ENCODE results near the gene CRAMP1. TPM values are rescaled to one million over a fixed set of nuclear protein-coding genes. Genes with fewer than 3 reads are reported as not detected.
"Not testable (repeated sequence)": the region's sequence is repeated elsewhere in the genome, so short reads cannot be mapped to it uniquely, and the experiment has no call there.

The CRAMP1 gene
- total RNA-seq, 1 donor from 2014 or later: 10.7 TPM

DNA sequence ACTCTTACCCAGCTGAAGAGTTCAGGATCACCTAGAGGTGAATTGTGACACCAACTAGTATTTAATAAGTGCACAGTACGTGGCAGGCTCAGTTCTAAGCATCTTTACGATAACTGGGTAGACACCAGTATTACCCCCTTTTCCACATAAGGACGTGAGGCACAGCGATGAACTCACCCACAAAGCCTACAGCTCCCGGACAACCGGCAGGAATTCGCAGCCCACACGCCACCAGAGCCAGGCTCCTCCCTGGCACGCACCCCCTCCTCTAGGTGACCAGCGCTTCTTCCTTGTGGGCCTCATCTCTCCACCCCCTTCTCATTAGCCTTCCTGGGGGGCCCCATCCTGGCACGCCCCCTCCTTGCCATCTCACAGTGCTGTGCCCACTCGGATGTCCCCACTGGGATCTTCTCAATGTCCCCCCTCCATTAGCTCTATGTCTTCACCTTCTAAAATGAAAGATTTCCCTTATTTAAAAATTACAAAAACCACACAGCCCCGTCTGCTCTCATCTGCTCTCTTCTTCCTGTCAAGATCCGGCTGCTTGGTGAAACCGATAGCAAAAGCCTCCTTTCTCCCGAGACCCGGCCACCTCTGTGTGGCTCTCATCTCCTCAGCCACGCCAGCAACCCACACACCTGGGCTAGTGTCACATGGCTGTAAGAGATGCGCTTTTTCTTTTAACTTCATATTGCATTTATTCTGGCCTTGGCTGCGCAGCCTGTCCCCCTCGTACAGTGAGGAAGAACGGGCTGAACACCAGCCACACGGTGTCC lies 21.0 kb upstream of the CRAMP1 start:
- no peak overlapping the region for H3K4me3 ChIP-seq (ENCODE audit: low read depth, low read length)
- DNase-seq (ENCODE audit: low read depth): no peak
- TF ChIP-seq, protein P1, sequence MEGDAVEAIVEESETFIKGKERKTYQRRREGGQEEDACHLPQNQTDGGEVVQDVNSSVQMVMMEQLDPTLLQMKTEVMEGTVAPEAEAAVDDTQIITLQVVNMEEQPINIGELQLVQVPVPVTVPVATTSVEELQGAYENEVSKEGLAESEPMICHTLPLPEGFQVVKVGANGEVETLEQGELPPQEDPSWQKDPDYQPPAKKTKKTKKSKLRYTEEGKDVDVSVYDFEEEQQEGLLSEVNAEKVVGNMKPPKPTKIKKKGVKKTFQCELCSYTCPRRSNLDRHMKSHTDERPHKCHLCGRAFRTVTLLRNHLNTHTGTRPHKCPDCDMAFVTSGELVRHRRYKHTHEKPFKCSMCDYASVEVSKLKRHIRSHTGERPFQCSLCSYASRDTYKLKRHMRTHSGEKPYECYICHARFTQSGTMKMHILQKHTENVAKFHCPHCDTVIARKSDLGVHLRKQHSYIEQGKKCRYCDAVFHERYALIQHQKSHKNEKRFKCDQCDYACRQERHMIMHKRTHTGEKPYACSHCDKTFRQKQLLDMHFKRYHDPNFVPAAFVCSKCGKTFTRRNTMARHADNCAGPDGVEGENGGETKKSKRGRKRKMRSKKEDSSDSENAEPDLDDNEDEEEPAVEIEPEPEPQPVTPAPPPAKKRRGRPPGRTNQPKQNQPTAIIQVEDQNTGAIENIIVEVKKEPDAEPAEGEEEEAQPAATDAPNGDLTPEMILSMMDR (IDR thresholded peaks at IDR 0.05; ENCODE audit: insufficient read depth, low read length, poor library complexity, severe bottlenecking): no peak
- H3K27me3 ChIP-seq (ENCODE audit: control insufficient read depth, insufficient read depth, low read length): no peaks in the 10 kb centered on the region
- no peaks in the 10 kb centered on the region for H3K36me3 ChIP-seq (ENCODE audit: control insufficient read depth, insufficient read depth, low read length)

DNA sequence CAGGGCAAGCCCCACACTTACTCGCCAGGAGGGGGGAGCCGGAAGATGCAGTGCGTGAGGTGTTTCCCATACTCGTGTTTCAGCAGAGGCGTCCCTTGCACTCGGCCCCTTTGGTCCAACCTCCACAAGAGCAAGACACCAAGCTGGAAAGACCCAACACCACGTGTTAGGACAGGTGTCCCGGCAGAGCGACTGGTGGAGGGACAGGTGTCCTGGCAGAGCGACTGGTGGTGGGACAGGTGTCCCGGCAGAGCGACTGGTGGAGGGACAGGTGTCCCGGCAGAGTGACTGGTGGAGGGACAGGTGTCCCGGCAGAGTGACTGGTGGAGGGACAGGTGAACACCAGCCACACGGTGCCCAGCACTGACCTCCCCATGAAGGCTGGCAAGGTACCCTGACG lies 19.7 kb upstream of the CRAMP1 start:
- TF ChIP-seq, protein P1 (IDR thresholded peaks at IDR 0.05; ENCODE audit: insufficient read depth, low read length, poor library complexity, severe bottlenecking): no peak
- peaks cover 2% of the 10 kb centered on the region for H3K36me3 ChIP-seq (ENCODE audit: control insufficient read depth, insufficient read depth, low read length)
- DNase-seq (ENCODE audit: low read depth): no peak
- H3K27me3 ChIP-seq (ENCODE audit: control insufficient read depth, insufficient read depth, low read length): no peaks in the 10 kb centered on the region
- H3K4me3 ChIP-seq (ENCODE audit: low read depth, low read length): no peak overlapping the region

DNA sequence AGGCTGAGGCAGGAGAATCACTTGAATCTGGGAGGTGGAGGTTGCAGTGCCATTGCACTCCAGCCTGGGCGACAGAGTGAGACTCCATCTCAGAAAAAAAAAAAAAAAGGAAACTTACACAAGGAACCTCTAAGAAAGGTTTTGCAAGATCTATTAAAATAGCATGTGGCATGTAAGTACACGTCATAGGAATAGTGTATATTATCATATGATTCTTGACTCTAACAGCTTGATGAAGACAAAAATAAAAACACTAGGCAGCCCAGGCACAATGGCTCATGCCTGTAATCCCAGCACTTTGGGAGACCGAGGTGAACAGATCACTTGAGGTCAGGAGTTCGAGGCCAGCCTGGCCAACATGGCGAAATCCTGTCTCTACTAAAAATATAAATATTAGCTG lies 16.6 kb upstream of the CRAMP1 start:
- not testable (repeated sequence) for H3K36me3 ChIP-seq (ENCODE audit: control insufficient read depth, insufficient read depth, low read length); DNase-seq (ENCODE audit: low read depth); H3K27me3 ChIP-seq (ENCODE audit: control insufficient read depth, insufficient read depth, low read length); H3K4me3 ChIP-seq (ENCODE audit: low read depth, low read length)

DNA sequence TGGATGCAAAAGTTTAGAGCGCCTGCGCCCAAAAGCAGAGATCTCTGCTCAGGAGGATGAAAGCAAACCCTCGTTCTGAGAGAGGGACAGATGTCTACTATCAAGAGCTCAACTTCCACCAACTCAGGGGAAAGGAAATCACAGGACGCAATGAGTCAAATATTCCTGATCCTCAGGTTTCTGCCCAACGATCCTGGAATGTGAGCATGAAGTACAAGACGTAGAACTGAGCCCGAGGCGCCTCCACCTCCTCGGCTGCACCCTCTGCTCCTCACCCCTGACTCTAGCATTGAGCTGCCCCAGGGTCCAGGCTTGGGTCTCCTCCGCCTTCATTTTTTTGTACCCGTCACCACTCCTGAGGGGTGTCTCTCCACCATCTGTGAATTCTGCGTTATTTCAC lies 15.6 kb upstream of the CRAMP1 start:
- TF ChIP-seq, protein P1 (IDR thresholded peaks at IDR 0.05; ENCODE audit: insufficient read depth, low read length, poor library complexity, severe bottlenecking): no peak
- DNase-seq (ENCODE audit: low read depth): no peak
- H3K4me3 ChIP-seq (ENCODE audit: low read depth, low read length): no peak overlapping the region
- peaks cover 3% of the 10 kb centered on the region for H3K36me3 ChIP-seq (ENCODE audit: control insufficient read depth, insufficient read depth, low read length)
- H3K27me3 ChIP-seq (ENCODE audit: control insufficient read depth, insufficient read depth, low read length): no peaks in the 10 kb centered on the region

DNA sequence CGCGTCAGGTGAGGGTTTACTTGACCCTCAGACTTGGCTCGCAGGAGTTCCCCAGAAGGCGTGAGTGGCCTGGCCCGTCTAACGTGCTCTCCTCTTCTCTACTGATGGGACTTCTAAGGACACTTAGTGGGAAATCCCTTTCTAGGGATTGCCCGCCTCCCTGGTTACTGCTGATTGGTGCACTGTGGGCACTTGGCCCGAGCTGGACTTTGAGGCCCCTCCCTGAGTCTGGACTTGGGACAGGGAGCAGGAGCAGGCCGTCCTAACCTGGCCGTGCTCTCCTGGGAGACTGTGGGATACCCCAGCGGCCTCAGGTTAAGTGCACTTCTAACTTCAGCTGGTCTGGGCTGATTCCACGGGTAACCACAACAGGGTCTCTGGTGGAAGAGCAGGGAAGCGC lies 15.0 kb upstream of the CRAMP1 start:
- Histone ChIP-seq H3K27me3 (ENCODE audit: control insufficient read depth, insufficient read depth, low read length) (no peaks in the 10 kb centered on the region), H3K4me3 (ENCODE audit: low read depth, low read length) (no peak overlapping the region), H3K36me3 (ENCODE audit: control insufficient read depth, insufficient read depth, low read length) (peaks cover 3% of the 10 kb centered on the region)
- TF ChIP-seq, protein P1 (IDR thresholded peaks at IDR 0.05; ENCODE audit: insufficient read depth, low read length, poor library complexity, severe bottlenecking): no peak
- DNase-seq (ENCODE audit: low read depth): no peak

DNA sequence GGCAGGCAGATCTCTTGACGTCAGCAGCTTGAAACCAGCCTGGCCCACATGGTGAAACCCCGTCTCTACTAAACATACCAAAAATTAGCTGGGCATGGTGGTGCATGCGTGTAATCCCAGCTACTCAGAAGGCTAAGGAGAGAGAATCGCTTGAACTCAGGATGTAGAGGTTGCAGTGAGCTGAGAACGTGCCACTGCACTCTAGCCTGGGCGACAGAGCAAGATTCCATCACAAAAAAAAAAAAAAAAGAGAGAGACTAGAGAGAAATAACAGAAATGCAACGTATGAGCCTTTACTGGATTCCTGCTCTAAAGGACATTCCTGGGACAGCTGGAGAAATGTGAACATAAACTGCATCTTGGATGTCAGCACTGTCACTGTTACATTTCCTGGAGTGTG lies 11.1 kb upstream of the CRAMP1 start:
- H3K27me3 ChIP-seq (ENCODE audit: control insufficient read depth, insufficient read depth, low read length): no peaks in the 10 kb centered on the region

More for the DNA sequence above, 11.1 kb upstream of the CRAMP1 start:
- TF ChIP-seq, protein P1 (IDR thresholded peaks at IDR 0.05; ENCODE audit: insufficient read depth, low read length, poor library complexity, severe bottlenecking): no peak
- peaks cover 4% of the 10 kb centered on the region for H3K36me3 ChIP-seq (ENCODE audit: control insufficient read depth, insufficient read depth, low read length)
- no peak for DNase-seq (ENCODE audit: low read depth)
- H3K4me3 ChIP-seq (ENCODE audit: low read depth, low read length): no peak overlapping the region

Measured in kidney epithelial cell (primary cell).